ENCODE measurements around the gene PRR14.

PRR14 gene

DNA sequence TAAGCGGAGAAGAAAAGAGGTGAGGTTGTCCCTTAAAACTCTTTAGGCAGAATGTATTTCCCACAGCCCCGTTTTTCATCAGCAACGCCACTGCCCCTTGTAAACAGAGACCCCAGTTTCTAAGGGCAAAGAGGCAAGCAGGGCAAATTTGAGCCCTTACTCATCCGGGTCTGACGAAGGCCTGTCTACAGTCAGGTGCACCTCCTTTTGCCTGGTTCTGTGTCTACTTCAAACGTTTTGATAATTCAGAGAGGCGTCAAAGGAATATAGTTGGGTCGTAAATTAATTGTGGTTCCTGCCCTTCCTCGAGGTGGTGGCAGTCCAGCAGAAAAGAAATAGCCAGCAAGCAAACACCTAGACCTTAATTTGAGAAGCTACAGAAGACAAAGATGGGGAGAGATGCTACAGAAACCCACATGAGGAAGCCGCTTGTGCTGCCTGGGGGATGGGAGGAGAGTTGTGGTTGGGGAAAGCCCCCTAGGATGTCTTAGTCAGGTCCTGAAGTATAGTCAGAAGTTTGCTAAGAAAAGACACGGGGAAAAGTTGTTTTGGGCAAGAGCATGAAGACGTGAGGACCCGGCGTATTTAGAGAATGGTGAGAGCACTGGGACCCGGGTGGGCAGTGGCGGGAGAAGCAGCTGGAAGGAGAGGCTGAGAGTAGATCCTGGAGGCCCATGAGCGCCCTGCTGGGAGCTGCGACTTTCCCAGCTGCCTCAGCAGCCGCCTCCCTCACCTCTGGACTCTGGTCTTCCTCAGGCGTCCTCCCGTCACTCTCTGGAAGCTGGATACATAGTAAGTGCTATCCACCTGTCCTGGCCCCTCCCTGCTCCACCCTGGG lies 9.9 kb downstream of the PRR14 start:
- DNase-seq, result peak; percentile 63

DNA sequence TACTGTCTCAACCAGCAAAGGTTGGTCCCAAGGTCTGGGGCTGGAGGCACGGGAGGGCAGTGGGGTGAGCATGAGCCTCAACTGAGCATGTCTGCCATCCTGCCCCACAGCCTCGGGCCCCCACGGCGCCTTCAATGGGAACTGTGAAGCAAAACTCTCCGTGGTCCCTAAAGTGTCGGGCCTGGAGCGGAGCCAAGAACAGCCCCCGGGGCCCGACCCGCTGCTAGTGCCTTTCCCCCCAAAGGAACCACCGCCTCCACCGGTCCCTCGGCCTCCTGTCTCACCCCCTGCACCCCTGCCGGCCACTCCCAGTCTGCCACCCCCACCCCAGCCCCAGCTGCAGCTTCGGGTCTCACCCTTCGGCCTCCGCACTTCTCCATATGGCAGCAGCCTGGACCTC lies 11.7 kb downstream of the PRR14 start:
- DNase-seq, result no peak

GRCh38 chr16:30663038-30663437 lies 12.3 kb downstream of the PRR14 start:
- no peak for DNase-seq

DNA sequence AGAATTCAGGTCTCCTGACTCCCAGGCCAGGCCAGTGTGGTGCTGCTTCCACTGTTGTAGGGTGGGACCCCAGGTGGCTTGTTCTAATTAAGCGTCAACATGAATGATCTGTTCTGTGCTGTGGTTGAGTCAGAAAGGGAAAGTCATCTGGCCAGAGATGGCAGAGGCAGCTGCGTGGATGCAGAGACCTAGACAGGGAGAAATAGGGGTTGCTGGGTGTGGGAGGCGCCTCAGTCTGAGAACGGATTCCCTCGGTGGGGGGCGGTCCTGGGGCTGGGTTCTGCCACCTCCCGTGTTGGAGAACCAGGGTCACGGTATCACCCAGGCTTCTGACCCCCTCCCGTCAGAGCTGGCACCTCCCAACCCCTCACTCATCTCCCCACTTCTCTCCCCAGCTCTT lies 13.1 kb downstream of the PRR14 start:
- DNase-seq, result no peak

DNA sequence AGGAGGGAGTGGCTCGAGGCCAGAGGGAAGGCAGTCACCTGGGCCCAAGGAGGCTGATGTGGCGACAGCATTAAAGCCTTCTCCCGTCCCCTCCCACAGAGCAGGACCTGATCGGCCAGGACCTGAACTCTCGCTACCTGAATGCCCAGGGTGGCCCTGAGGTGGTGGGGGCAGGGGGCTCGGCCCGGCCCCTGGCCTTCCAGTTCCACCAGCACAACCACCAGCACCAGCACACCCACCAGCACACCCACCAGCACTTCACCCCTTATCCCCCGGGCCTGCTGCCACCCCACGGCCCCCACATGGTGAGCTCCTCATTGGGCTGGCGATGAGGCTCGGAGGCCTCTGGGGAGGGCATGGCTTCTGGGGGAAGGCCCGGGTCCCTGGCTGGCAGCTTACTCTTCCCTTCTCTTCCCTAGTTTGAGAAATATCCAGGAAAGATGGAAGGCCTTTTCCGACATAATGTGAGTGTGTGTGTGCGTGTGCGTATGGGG lies 13.9 kb downstream of the PRR14 start:
- no peak for DNase-seq

- no peak for DNase-seq
Observed at GRCh38 chr16:30665155-30665829, 14.5 kb downstream of the PRR14 start.

DNA sequence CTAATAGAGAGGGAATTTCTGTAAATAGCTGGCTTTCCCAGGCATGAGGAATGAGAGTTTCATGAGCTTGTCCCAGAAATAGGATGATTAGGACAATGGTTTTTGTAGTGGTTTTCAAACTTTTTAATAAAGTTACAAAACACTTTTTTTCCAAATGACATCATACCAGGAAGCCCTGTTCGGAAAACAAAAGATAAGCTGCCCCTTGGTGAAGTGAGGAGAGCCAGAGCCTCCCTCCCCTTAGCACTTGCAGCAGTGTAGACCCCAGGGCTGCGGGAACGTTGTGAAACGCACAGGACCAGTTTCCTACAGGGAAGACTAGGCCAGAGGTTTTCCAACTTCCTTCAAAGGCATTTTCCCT lies 15.1 kb downstream of the PRR14 start:
- DNase-seq, result no peak

GRCh38 chr16:30666681-30667080 lies 15.9 kb downstream of the PRR14 start:
- no peak for DNase-seq

DNA sequence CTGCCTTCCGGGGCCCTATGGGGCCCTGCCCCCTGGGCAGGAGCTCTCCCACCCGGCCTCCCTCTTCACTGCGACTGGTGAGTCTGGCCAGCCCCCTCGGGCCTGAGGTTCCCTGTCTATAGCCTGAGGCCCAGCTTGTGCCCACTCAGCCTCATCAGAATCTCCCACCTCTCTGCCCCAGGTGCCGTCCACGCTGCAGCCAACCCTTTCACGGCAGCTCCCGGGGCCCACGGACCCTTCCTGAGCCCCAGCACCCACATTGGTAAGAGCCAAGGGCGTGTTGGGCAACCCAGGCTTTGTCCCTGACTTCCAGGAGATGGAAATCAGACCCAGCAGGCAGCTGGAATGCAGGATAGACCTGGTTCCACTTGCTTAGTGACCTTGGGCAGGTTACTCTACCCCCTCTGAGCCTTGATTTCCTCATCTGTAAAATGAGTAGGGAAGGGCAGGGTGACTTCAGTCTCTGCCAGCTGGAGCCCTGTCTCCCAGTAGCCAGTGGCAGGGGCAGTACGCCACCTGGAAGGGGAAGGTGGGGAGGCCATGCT lies 16.7 kb downstream of the PRR14 start:
- no peak for DNase-seq

- DNase-seq, result no peak
Observed at GRCh38 chr16:30668393-30668792, 17.6 kb downstream of the PRR14 start.

- DNase-seq, result no peak
Observed at GRCh38 chr16:30669026-30669902, 18.5 kb downstream of the PRR14 start.

GRCh38 chr16:30669903-30670824 lies 19.4 kb downstream of the PRR14 start:
- DNase-seq, result no peak

DNA sequence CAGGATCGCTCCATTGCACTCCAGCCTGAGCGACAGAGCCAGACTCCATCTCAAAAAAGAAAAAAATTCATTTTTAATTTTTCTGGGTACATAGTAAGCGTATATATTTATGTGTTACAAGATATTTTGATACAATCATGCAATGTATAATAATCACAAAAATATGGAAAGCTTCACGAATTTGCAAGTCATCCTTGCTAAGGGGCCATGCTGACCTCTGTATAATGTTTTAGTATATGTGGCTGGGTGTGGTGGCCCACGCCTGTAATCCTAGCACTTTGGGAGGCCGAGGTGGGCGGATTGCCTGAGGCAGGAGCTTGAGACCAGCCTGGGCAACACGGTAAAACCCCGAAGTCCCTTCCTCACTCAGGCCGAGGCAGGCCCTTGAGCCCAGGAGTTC lies 24.4 kb downstream of the PRR14 start:
- DNase-seq, result no peak

- DNase-seq, result no peak
Observed at GRCh38 chr16:30677931-30678585, 27.3 kb downstream of the PRR14 start.

- no peak for DNase-seq
Observed at GRCh38 chr16:30678586-30678970, 27.8 kb downstream of the PRR14 start.

GRCh38 chr16:30680326-30680725 lies 29.6 kb downstream of the PRR14 start:
- no peak for DNase-seq

GRCh38 chr16:30688701-30689100 lies 37.9 kb downstream of the PRR14 start:
- no peak for DNase-seq

- DNase-seq, result no peak
Observed at GRCh38 chr16:30691907-30692306, 41.1 kb downstream of the PRR14 start.

- no peak for DNase-seq
Observed at GRCh38 chr16:30692396-30693064, 41.8 kb downstream of the PRR14 start.

GRCh38 chr16:30694926-30695693 lies 44.4 kb downstream of the PRR14 start:
- no peak for DNase-seq

All from activated CD4-positive, alpha-beta T cell treated with anti-CD3 and anti-CD28 coated beads for 1 hour (primary cell).